GM18511 (cell line): ENCODE data around the gene USF1.
"Not testable (repeated sequence)": the region's sequence is repeated elsewhere in the genome, so short reads cannot be mapped to it uniquely, and the experiment has no call there.

Experiments used
- ATAC-seq: cut with Tn5 transposase; IDR thresholded peaks from one replicate; pipeline ENCODE4 v1.9.1; 2021; ENCODE audit warnings: mild to moderate bottlenecking, moderate library complexity; ENCODE audit not compliant: unreplicated experiment

The USF1 gene

GRCh38 chr1:161048949-161049722, 3.4 kb upstream of the USF1 start:
- no peak for ATAC-seq

- ATAC-seq: no peak
Measured at GRCh38 chr1:161047436-161048420, 2.0 kb upstream of the USF1 start.

DNA sequence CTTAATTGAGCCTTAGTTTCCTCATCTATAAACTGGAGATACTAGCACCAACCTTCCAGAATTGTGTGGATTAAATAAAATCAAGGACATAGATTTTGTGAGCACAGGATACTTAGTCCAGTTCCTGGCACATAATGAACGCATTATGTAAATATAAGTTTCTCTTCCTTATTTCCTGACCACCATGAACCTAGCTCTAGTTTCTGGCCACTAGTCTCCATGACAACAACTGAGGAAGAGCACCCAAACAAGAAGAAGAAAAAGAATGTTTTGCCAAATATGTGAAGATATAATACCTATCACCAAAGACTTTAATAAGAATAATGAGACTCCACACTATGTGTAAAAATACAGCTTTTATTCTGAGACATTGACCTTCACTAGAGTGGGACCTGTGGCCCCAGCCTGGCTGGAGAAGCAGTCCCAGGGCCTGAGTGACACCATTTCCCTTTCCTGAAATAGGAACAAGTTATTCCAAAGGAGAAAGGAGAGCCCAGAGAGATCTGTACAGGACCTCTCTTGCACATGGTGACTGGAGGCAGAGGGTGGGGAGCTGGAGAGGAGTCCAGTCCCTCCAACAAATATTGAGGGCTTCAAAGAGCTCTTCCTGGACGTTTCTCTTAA, 940 bp upstream of the USF1 start:
- ATAC-seq: peak; percentile 46

GRCh38 chr1:161044908-161045735, 655 bp downstream of the USF1 start:
- ATAC-seq: peak; percentile 55

DNA sequence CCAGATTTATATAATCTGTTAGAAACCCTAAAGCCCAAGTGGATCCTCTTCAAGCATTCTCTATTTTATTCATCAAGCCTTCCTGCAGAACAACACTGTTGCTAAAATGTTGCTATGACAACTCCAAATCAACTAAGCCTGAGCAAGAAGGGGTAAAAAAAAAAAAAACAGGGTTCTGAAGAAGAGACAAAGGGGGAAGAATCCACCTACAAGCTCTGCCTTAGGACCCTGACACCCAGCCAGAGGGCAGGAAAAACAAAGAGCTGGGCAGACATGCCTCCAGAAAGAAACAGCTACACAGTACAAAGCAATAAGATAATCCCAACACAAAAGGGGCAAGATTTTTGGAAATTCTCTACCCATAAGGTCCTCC, 1.3 kb downstream of the USF1 start:
- ATAC-seq: no peak

- ATAC-seq: no peak
Measured at GRCh38 chr1:161039546-161039945, 6.2 kb downstream of the USF1 start.

- ATAC-seq: no peak
Measured at GRCh38 chr1:161039154-161039545, 6.6 kb downstream of the USF1 start.

DNA sequence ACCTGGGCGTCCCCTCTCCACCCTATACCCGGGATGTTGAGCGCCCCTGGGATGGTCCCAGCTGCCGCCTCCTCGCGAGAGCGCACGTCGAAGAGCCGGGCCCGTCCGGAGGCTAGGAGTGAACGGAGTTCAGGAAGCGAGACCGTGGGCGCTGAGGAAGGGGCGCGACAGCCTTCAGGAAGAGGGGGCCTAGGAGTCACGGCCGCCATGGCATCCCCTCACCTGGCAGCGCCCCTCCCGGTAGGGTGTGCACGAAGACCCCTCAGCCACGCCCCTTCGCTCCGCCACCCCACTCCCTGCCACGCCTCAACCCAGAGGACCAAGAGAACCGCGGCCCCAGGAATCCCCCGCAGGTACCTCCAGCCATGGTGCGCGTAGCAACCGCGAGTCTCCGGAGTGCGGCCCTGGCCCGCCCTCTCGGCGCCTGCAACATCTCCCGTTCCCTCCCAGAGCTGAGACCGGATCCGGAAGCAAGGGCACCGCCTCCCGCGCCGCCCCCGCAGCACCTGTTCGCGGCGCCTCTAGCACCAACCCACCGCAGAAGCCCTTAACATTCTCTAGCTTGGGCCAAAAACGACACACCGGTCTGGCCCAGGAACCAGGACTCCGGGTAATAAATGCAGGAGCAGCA, 7.1 kb downstream of the USF1 start, which contains the start of gene TSTD1:
TSS of gene TSTD1 (minus strand) at position 442 of the 631 bp plus-strand sequence. CDS start at position 367, 75 bp downstream.
- ATAC-seq: peak; percentile 88

DNA sequence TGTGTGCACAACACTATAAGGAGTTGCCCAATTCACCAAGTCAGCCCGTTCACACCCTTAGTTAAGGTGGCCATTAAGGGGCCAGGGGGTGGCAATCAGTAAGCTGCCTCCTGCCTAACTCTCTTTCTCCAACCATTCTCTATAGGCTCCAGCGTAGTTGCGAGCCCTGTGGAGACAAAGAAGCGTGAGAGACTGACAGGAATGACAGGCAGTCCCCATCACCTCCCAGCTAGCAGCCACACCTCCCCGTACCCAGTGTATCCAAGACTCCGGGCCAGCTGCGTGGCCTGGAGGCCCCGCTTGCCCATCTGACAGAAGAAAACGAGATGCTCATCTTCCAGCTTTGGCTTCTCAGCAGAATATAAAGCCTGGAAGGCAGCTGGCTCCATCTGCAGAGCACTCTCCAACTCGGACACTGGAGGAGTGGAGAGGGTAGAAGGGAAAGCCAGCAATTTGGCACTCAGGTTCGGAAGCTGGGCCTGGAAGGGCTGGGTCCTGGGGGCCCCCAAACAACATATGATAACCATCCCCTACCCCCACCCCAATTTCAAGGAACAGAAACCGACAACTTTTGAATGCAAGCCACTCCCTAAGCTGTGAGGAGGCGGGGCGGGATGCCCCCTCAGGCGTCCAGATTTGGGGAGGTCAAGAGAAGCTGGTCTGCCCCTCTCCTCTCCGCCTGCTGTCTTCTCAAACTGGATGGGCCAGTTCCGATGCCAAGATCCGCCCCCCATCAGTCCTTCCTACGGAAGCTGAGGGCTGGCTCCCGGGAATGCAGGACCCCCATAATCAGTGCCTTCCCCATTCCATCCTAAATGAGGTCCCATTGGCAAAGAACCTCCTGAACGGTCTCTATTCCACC, 7.9 kb downstream of the USF1 start:
- no peak for ATAC-seq

DNA sequence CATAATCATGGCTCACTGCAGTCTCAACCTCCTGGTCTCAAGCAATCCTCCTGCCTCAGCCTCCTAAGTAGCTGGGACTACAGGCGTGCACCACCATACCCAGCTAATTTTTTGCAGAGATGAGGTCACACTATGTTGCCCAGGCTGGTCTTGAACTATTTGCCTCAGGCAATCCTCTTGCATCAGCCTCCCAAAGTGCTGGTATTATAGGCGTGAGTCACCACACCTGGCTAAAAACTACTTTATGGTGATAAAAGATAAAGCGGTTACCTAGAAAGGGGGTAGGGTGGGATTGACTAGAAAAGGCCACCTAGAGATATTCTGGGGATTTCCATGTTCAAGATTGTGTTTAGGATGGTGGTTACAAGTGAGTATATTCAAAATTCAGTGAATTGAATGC, 12.0 kb downstream of the USF1 start:
- no peak for ATAC-seq

DNA sequence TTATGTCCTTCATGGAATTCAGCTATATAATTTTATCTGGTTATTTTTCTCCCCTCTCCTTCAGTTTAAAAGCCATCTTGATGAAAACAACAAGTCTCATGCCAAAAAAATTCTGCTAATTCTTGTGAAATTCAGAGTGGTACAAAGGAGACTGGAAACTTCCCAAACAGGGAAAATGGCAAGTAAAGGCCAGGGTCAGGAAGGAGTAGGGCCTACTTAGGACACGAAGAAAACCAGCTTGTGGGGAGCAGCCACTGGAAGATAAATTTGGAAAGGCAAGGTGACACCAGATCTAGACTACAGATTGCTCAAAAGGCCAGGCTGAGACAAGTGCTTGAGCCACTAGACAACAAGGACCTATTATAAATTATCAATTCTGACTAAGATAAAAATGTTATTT, 13.4 kb downstream of the USF1 start:
- no peak for ATAC-seq

DNA sequence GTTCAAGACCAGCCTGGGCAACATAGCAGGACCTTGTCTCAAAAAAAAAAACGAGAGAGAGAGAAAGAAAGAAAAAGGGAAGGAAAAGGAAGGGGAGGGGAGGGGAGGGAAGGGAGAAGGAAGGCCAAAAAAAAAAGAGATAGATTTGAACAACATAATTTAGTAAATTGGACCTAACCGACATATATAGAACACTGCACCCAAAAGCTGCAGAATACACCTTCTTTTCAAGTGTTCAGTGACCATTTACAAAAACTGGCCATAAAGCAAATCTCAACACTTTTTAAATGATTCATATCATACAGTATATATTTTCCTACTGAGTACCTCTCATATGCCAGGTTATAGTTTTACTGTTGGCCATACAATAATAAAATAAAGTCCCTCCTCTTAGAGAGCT, 13.9 kb downstream of the USF1 start:
- ATAC-seq: no peak

GRCh38 chr1:161029466-161029865, 16.3 kb downstream of the USF1 start:
- not testable (repeated sequence) for ATAC-seq

GRCh38 chr1:161026954-161027353, 18.8 kb downstream of the USF1 start:
- ATAC-seq: not testable (repeated sequence)

- not testable (repeated sequence) for ATAC-seq
Measured at GRCh38 chr1:161022432-161022831, 23.3 kb downstream of the USF1 start.

- ATAC-seq: no peak
Measured at GRCh38 chr1:161021970-161022353, 23.8 kb downstream of the USF1 start.

- ATAC-seq: peak; percentile 90
Measured at GRCh38 chr1:161021165-161021969, 24.4 kb downstream of the USF1 start.

- ATAC-seq: peak; percentile 57
Measured at GRCh38 chr1:161020509-161021164, 25.1 kb downstream of the USF1 start, which contains the start of gene F11R. Gene F11R, minus strand, starts transcription at chr1:161021152. Its CDS starts 79 bp downstream, at chr1:161021073.
